IPS-15b (cell line): ENCODE results near the gene EIF2S2.

Experiments used
- H3K27me3 ChIP-seq: one replicate; pipeline ENCODE4 v1.6.1; 2013; ENCODE audit warnings: low read length; ENCODE audit not compliant: control insufficient read depth, insufficient read depth
- H3K36me3 ChIP-seq: one replicate; pipeline ENCODE4 v1.6.1; 2013; ENCODE audit warnings: low read length; ENCODE audit not compliant: control insufficient read depth, insufficient read depth
- H3K4me1 ChIP-seq: one replicate; pipeline ENCODE4 v1.6.1; 2013; ENCODE audit warnings: mild to moderate bottlenecking, low read length; ENCODE audit not compliant: control insufficient read depth, insufficient read depth
- H3K4me3 ChIP-seq: one replicate; pipeline ENCODE4 v1.5.1; 2013; ENCODE audit warnings: low read depth, low read length
- H3K9ac ChIP-seq: one replicate; pipeline ENCODE4 v1.6.1; 2013; ENCODE audit warnings: low read depth, mild to moderate bottlenecking, low read length
- H3K9me3 ChIP-seq: one replicate; pipeline ENCODE4 v1.6.1; 2013; ENCODE audit warnings: mild to moderate bottlenecking, low read length; ENCODE audit not compliant: control insufficient read depth, insufficient read depth

The EIF2S2 gene

DNA sequence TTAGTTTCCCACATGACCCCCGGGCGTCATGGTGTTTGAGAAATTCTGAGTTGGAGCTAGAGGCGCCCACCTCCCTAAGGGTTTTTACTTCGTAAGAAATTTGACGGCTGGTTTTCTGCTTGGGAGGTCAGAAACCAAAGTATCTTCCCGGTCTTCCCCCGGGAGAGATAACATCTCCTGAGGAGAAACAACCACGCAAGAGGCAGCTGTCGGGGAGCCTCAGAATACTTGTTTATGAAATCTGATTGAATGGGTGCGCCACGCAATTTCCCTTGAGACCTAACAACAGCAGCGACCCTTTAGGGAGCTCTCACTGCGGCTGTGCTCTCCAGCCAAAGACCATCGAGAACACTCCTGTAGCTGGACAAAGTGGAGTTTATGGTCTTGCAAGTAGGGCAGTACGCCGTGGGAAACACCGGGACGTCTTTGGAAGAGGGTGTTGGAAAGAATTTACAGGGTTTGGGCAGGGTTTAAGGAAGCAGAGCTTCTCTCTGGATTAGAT is 608 bp upstream of the EIF2S2 start:
- Histone ChIP-seq H3K4me1 (peaks cover 4% of the 10 kb centered on the region), H3K9ac (peak overlapping the region; percentile 63), H3K4me3 (peak overlapping the region; percentile 92), H3K27me3 (no peaks in the 10 kb centered on the region), H3K36me3 (peaks cover 4% of the 10 kb centered on the region), H3K9me3 (no peaks in the 10 kb centered on the region)

DNA sequence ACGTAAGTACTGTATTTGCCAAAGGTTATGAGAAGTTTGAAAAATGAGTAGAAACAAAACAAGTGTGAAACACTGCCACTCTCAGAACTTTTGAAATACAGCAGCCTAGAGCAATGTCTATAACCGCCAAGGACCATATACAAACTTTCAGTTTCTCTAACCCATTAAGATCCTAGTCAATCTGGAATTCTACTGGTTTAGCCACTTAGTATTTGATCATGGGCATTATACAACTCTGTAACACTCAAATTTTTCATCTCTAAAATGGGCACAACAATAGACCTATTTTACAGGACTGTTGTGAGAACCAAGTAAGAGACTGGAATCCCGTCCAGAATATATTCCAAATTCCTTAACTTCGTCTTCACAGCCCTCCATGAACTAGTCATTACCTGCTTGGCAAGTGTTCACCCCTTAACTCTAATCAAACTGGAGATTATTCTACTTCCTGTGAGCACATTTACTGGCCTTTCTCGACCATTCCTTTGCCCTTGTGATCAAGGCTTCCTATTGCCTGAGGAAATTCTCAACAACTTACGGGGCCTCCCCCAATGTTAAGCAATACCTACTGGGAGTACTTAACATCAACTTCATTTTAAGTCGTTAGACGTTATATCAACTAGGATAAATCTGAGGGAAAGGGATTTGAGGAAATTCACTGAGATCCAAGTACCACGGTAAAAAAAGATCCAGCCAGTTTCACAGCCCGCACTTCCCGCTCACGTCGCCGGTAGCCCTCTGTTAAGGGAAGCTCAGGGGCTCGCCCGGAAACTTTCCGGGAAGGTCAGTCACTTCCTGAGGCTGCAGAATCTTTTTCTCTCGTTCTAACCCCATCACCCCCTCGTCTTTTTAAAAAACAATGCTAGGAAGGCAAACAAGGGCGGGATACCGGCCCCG is 1.1 kb downstream of the EIF2S2 start:
- Histone ChIP-seq H3K9ac (peak overlapping the region; percentile 99), H3K9me3 (no peaks in the 10 kb centered on the region), H3K4me1 (peaks cover 4% of the 10 kb centered on the region), H3K36me3 (peaks cover 4% of the 10 kb centered on the region), H3K27me3 (no peaks in the 10 kb centered on the region), H3K4me3 (peak overlapping the region; percentile 92)

GRCh38 chr20:34110025-34110744 is 1.9 kb downstream of the EIF2S2 start:
- H3K9me3 ChIP-seq, result no peaks in the 10 kb centered on the region
- no peaks in the 10 kb centered on the region for H3K27me3 ChIP-seq
- peak overlapping the region; percentile 92 for H3K4me3 ChIP-seq
- H3K36me3 ChIP-seq, result peaks cover 4% of the 10 kb centered on the region
- H3K9ac ChIP-seq, result peak overlapping the region; percentile 99
- H3K4me1 ChIP-seq, result peaks cover 4% of the 10 kb centered on the region

DNA sequence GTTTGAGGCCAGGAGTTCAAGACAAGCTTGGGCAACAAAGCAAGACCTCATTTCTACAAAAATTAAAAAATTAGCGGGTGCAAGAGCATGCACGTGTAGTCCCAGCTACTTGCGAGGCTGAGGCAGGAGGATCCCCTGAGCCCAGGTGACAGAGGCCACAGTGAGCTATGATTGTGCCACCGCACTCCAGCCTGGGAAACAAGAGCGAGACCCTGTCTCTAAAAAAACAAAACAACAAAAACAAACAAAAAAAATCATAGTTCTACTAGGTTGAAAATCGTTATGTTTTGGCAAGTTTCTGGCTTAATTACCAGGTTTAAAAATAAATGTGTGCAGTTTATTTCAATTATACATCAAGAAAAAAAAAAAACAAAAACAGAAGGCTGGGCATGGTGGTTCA is 2.6 kb downstream of the EIF2S2 start:
- no peak overlapping the region for H3K4me3 ChIP-seq
- peaks cover 8% of the 10 kb centered on the region for H3K36me3 ChIP-seq
- H3K9ac ChIP-seq, result no peak overlapping the region
- no peaks in the 10 kb centered on the region for H3K27me3 ChIP-seq
- no peaks in the 10 kb centered on the region for H3K9me3 ChIP-seq
- peaks cover 4% of the 10 kb centered on the region for H3K4me1 ChIP-seq

DNA sequence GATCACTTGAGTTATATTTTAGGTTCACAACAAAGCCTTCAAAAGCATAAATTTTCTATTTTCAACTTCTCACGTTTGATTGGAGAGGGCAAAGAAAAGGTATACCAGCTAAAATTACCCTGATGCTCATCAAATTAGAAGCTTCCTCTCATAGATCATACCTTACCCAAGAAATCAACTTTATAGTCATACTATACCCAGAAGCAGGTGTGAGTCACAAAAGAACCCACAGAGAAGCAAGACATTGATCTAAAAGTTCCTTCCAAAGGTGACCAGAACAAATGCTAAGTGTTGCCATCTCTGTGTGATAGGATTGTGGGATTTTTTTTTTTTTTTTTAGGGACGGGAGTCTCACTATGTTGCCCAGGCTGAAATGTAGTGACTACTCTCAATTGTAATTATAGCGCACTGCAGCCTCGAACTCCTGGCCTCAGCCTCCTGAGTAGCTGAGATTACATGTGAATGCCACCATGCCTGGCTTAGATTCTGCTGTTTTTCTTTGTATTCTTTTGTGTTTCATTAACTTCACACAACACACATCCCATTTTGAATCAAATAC is 3.3 kb downstream of the EIF2S2 start:
- Histone ChIP-seq H3K4me3 (no peak overlapping the region), H3K27me3 (no peaks in the 10 kb centered on the region), H3K9ac (no peak overlapping the region), H3K36me3 (peaks cover 10% of the 10 kb centered on the region), H3K9me3 (no peaks in the 10 kb centered on the region), H3K4me1 (peaks cover 4% of the 10 kb centered on the region)

DNA sequence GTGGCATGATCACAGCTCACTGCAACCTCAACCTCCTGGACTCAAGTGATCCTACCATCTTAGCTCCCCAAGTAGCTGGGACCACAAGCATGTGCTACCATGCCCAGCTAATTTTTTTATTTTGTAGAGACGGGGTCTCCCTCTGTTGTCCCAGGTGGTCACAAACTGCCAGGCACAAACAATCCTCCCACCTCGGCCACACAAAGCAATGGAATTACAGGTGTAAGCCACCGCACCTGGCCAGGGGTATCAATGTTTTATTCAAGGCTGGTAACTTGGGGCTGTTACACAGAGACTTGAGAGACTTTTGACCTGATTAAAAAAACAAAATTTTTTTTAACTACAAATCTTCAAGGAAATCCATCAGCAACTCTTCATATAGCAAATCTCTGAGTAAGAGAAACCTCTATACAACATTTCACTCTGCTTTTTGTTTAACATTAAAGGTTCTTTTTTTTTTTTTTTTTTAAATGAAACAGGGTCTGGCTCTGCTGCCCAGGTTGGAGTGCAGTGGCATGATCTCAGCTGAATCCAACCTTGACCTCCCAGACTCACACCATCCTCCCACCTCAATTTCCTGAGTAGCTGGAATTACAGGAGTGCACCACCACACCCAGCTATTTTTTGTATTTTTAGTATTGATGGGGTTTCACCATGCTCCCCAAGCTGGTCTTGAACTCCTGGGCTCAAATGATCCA is 5.9 kb downstream of the EIF2S2 start:
- no peak overlapping the region for H3K4me3 ChIP-seq
- no peaks in the 10 kb centered on the region for H3K9me3 ChIP-seq
- H3K4me1 ChIP-seq, result peaks cover 4% of the 10 kb centered on the region
- no peaks in the 10 kb centered on the region for H3K27me3 ChIP-seq
- peaks cover 15% of the 10 kb centered on the region for H3K36me3 ChIP-seq
- no peak overlapping the region for H3K9ac ChIP-seq

- Histone ChIP-seq H3K9me3 (no peaks in the 10 kb centered on the region), H3K36me3 (peaks cover 29% of the 10 kb centered on the region), H3K27me3 (no peaks in the 10 kb centered on the region), H3K4me3 (no peak overlapping the region), H3K9ac (no peak overlapping the region), H3K4me1 (peaks cover 4% of the 10 kb centered on the region)
Measured at GRCh38 chr20:34104059-34104458, 8.0 kb downstream of the EIF2S2 start.

DNA sequence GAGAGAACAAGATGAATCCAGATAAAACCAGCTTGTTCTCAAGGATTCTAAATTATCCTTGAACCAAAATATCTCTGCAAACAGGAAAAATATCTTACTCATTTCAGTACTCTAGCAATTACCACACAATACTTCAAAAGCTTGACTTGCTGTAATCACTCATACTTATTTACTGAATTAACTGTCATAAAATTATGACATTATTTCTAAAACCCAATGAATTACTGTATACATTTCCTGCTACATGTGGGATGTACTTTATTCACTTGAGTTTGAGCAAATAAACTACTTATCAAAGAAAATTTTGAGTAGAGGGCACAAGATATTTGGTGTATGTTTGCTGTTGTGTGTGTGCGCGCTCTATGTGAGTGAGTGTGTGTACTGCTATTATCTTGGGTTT is 9.7 kb downstream of the EIF2S2 start:
- Histone ChIP-seq H3K27me3 (no peaks in the 10 kb centered on the region), H3K36me3 (peaks cover 40% of the 10 kb centered on the region), H3K4me3 (no peak overlapping the region), H3K4me1 (no peaks in the 10 kb centered on the region), H3K9ac (no peak overlapping the region), H3K9me3 (no peaks in the 10 kb centered on the region)

- H3K9ac ChIP-seq, result no peak overlapping the region
- peaks cover 57% of the 10 kb centered on the region for H3K36me3 ChIP-seq
- H3K9me3 ChIP-seq, result no peaks in the 10 kb centered on the region
- H3K27me3 ChIP-seq, result no peaks in the 10 kb centered on the region
- no peak overlapping the region for H3K4me3 ChIP-seq
- H3K4me1 ChIP-seq, result no peaks in the 10 kb centered on the region
Measured at GRCh38 chr20:34100576-34100975, 11.5 kb downstream of the EIF2S2 start.

- Histone ChIP-seq H3K4me1 (no peaks in the 10 kb centered on the region), H3K36me3 (peaks cover 56% of the 10 kb centered on the region), H3K4me3 (no peak overlapping the region), H3K27me3 (no peaks in the 10 kb centered on the region), H3K9me3 (no peaks in the 10 kb centered on the region), H3K9ac (no peak overlapping the region)
Measured at GRCh38 chr20:34099675-34100074, 12.4 kb downstream of the EIF2S2 start.

DNA sequence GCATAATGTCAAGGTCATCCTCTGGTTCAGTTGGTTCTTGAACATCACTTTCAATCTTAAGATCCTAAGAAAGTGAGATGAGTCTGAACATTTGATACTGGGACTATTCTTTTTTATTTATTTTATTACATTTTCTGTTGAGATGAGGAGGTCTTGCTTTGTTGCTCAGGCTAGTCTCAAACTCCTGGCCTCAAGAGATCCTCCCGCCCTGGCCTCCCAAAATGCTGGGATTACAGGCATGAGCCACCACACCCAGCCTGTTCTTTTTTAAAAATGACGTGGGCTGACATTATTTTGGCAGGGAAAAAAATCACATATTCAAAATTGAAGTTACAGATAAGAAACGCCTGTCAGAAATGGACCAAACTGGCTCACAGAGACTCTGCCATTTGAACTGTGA is 13.5 kb downstream of the EIF2S2 start:
- Histone ChIP-seq H3K9me3 (no peaks in the 10 kb centered on the region), H3K36me3 (peaks cover 59% of the 10 kb centered on the region)

More for the DNA sequence above, 13.5 kb downstream of the EIF2S2 start:
- H3K4me3 ChIP-seq, result no peak overlapping the region
- H3K9ac ChIP-seq, result no peak overlapping the region
- H3K27me3 ChIP-seq, result no peaks in the 10 kb centered on the region
- no peaks in the 10 kb centered on the region for H3K4me1 ChIP-seq
